Heart right ventricle (tissue), 16 donors: Measurements from ENCODE around the gene MGAT3. TPM values are rescaled to one million over a fixed set of nuclear protein-coding genes. Genes with fewer than 3 reads are reported as not detected.
A peak's percentile ranks its signal among the peaks of the same experiment; 100 is the strongest.

Source experiments
- ATAC-seq, 8 donors: fragments of 200-7000 bp; cut with Tn5 transposase; one replicate each; pipeline ENCODE4 v1.9.1; 2020; ENCODE audit warnings: mild to moderate bottlenecking in 8 of 8, moderate library complexity in 8 of 8, moderate number of reproducible peaks in 1 of 8
- DNase-seq, 2 donors: peaks; one replicate each; pipeline ENCODE4 v3.0.0-alpha.2; 2020
- H3K27ac ChIP-seq, 10 donors: fragments of 200-600 bp; sonication (generic) in 2 of 10; one replicate each; pipeline versions ENCODE4 v1.5.0 to v1.8.0; 2020 to 2022; ENCODE audit warnings: mild to moderate bottlenecking in 3 of 10
- H3K27me3 ChIP-seq, 7 donors: fragments of 200-600 bp; one replicate each; pipeline ENCODE4 v1.8.0; 2021 to 2022; ENCODE audit warnings: mild to moderate bottlenecking in 2 of 7
- H3K36me3 ChIP-seq, 9 donors: fragments of 200-600 bp; sonication (generic) in 1 of 9; one replicate each; pipeline versions ENCODE4 v1.5.0 to v1.8.0; 2020 to 2022; ENCODE audit warnings: mild to moderate bottlenecking in 2 of 9
- H3K4me1 ChIP-seq, 9 donors: fragments of 200-600 bp; sonication (generic) in 1 of 9; one replicate each; pipeline versions ENCODE4 v1.5.0 to v1.8.0; 2020 to 2022; ENCODE audit warnings: mild to moderate bottlenecking in 4 of 9
- H3K4me3 ChIP-seq, 10 donors: fragments of 200-600 bp; sonication (generic) in 2 of 10; one replicate each; pipeline versions ENCODE4 v1.5.0 to v1.8.0; 2020 to 2022; ENCODE audit warnings: mild to moderate bottlenecking in 7 of 10, moderate library complexity in 2 of 10
- H3K9me3 ChIP-seq, 11 donors: fragments of 200-600 bp in 10 of 11; sonication (generic) in 2 of 11; one replicate each; pipeline versions ENCODE4 v1.5.0 to v1.8.0; 2013 to 2022; ENCODE audit warnings: mild to moderate bottlenecking in 2 of 11, control low read depth in 1 of 11, moderate library complexity in 1 of 11
- CTCF ChIP-seq, 9 donors: fragments of 200-600 bp; sonication (generic) in 2 of 9; IDR thresholded peaks; one replicate each; pipeline versions ENCODE4 v1.5.0 to v1.8.0; 2021 to 2022; ENCODE audit warnings: antibody characterized with exemption in 9 of 9, mild to moderate bottlenecking in 5 of 9, moderate library complexity in 1 of 9
- WGBS, 2 donors: extraction: QIAGEN DNeasy Blood & Tissue Kit; methylation state at CpG; one replicate each; pipeline ENCODE4 v1.1.7; 2013; ENCODE audit warnings: inconsistent platforms in 1 of 2; 5-methylcytosine and 5-hydroxymethylcytosine counted together
- intact Hi-C, 10 donors: fragments of 100-400 bp; cut with DNase I; formaldehyde crosslinking; loops; one replicate each; pipeline versions ENCODE4 v1.11.1 to v1.14.2; 2022
- polyA plus RNA-seq, 2 donors: library from polyadenylated mRNA; stranded (reverse); fragments of 200-250 nt; gene quantifications; one replicate each; pipeline ENCODE4 v1.2.3, GENCODE V29; 2013
- total RNA-seq, 10 donors: library from RNA; stranded (reverse); fragmentation: NEBNext Ultra II Directional in 3 of 10; extraction: Animal tissue kit (Norgen Biotek cat#: 25700) in 3 of 10; gene quantifications; one replicate each; pipeline versions ENCODE4 v1.2.1 to v1.2.4, GENCODE V29; 2021 to 2023
- donor health status: Arrhythmogenic right ventricular cardiomyopathy.
- donor health status: ischemic (EF 13 %, LVEDD 7.1; RV severe dilation, severe dysfunction).
- donor health status: healthy with polysubstance abuse.
- donor health status: DM: no; HTN: yes; CAD: no.
- donor health status: DM: no; HTN: no; CAD: no.
- donor health status: ischemic (EF 25% LVEDD 6.9; RV normal size, moderate dysfunction).
- donor health status: ischemic (EF 25% LVEDD 5.7; RV mildly dilated, moderate dysfunction).
- donor health status: healthy.
- donor health status: DM: yes; HTN: yes; CAD: no.
- donor health status: Ischemic cardiomyopathy.
- donor health status: ischemic (EF 35%, LVEDD 5.7; RV mildly dilated, moderate dysfunction).
- donor health status: nonischemic (EF 11% LVEDD 7.7; RV severe dilation, severe dysfunction).
- donor health status: DM: yes; HTN: yes; CAD: no.
- donor health status: PGD.
- donor health status: ischemic (EF 29% LVEDD 5.4; RV normal size, mild dysfunction).
- donor health status: nonischemic (EF 23%, LVEDD 6.1; RV moderate dilation, normal function).

Gene MGAT3
- total and polyA plus RNA-seq, 12 donors: 1.8 to 14.0 (median 3.9) TPM

- 90 to 92% methylated on average over 9 of the region's 9 CpGs for WGBS, 2 donors
- Histone ChIP-seq H3K4me1 (peaks cover 3 to 55% (median 12%) of the 10 kb centered on the region in 9 donors), H3K27me3 (no peaks in the 10 kb centered on the region), H3K27ac (no peak overlapping the region), H3K36me3 (peaks cover 0 to 6% (median 0%) of the 10 kb centered on the region in 9 donors), H3K9me3 (no peaks in the 10 kb centered on the region), H3K4me3 (no peak overlapping the region)
- no peak for DNase-seq
- TF ChIP-seq CTCF (IDR thresholded peaks at IDR 0.05): no peak
- intact Hi-C loops: no loop called here
- no peak for ATAC-seq
Measured at GRCh38 chr22:39477542-39477941, 20.7 kb downstream of the MGAT3 start.

- H3K4me1 ChIP-seq: peaks cover 0 to 46% (median 8%) of the 10 kb centered on the region in 9 donors
- no peak overlapping the region for H3K4me3 ChIP-seq
- intact Hi-C loops: no loop called here
- H3K36me3 ChIP-seq: peaks cover 0 to 6% (median 0%) of the 10 kb centered on the region in 9 donors
- no peak for DNase-seq
- no peak for TF ChIP-seq CTCF (IDR thresholded peaks at IDR 0.05)
- peak in 5 of 8 donors; percentile 34 to 68 (median 53) for ATAC-seq
- H3K27me3 ChIP-seq: no peaks in the 10 kb centered on the region
- 33 to 48% methylated on average over 9 of the region's 9 CpGs for WGBS, 2 donors
- H3K27ac ChIP-seq: no peak overlapping the region
- H3K9me3 ChIP-seq: no peaks in the 10 kb centered on the region
Measured at GRCh38 chr22:39478441-39478850, 21.6 kb downstream of the MGAT3 start.

- ATAC-seq (no peak), DNase-seq (no peak)
- TF ChIP-seq CTCF (IDR thresholded peaks at IDR 0.05): no peak
- Histone ChIP-seq H3K4me1 (peaks cover 0 to 38% (median 8%) of the 10 kb centered on the region in 9 donors), H3K27ac (no peak overlapping the region), H3K4me3 (no peak overlapping the region), H3K36me3 (peaks cover 0 to 6% (median 0%) of the 10 kb centered on the region in 9 donors), H3K9me3 (no peaks in the 10 kb centered on the region), H3K27me3 (no peaks in the 10 kb centered on the region)
- 87 to 95% methylated on average over 3 of the region's 3 CpGs for WGBS, 2 donors
- intact Hi-C loops: no loop called here
Measured at GRCh38 chr22:39479254-39479653, 22.4 kb downstream of the MGAT3 start.

GRCh38 chr22:39480557-39480956 is 23.7 kb downstream of the MGAT3 start:
- intact Hi-C loops: no loop called here
- Histone ChIP-seq H3K4me3 (no peak overlapping the region), H3K4me1 (peaks cover 0 to 25% (median under 1%) of the 10 kb centered on the region in 9 donors), H3K27me3 (no peaks in the 10 kb centered on the region), H3K36me3 (peaks cover 0 to 6% (median 0%) of the 10 kb centered on the region in 9 donors), H3K9me3 (no peaks in the 10 kb centered on the region), H3K27ac (no peak overlapping the region)
- ATAC-seq (peak in 1 of 8 donors; percentile 5), DNase-seq (no peak)
- TF ChIP-seq CTCF (IDR thresholded peaks at IDR 0.05): no peak
- WGBS, 2 donors: 77 to 81% methylated on average over 1 of the region's 1 CpG
